AG09309 (cell line): ENCODE results near the gene HAUS1.

ENCODE experiments used
- DNase-seq: peaks from one replicate; pipeline ENCODE4 v3.0.0-alpha.2; 2010; ENCODE audit warnings: low read depth
- H3K4me3 ChIP-seq: 2 replicates; pipeline ENCODE4 v1.5.1; 2011; ENCODE audit warnings: mild to moderate bottlenecking, low read depth, low read length, moderate library complexity; ENCODE audit not compliant: control insufficient read depth
- CTCF ChIP-seq: IDR thresholded peaks from 2 replicates; pipeline ENCODE4 v1.5.1; 2011; ENCODE audit warnings: mild to moderate bottlenecking, low read depth, low read length, inconsistent platforms; ENCODE audit not compliant: insufficient read depth, control insufficient read depth; ENCODE audit errors: missing control alignments

Gene HAUS1

GRCh38 chr18:46062781-46063180 is 41.4 kb upstream of the HAUS1 start:
- no peak for TF ChIP-seq CTCF
- no peak overlapping the region for H3K4me3 ChIP-seq
- DNase-seq, result no peak

- DNase-seq, result no peak
- no peak for TF ChIP-seq CTCF
- H3K4me3 ChIP-seq, result no peak overlapping the region
These were observed 36.7 kb upstream of the HAUS1 start for GRCh38 chr18:46067438-46068007.

- DNase-seq, result no peak
- no peak overlapping the region for H3K4me3 ChIP-seq
- TF ChIP-seq CTCF, result no peak
These were observed 35.4 kb upstream of the HAUS1 start for GRCh38 chr18:46068763-46069162.

- TF ChIP-seq CTCF, result no peak
- no peak overlapping the region for H3K4me3 ChIP-seq
- no peak for DNase-seq
These were observed 34.7 kb upstream of the HAUS1 start for GRCh38 chr18:46069524-46069923.

GRCh38 chr18:46070232-46070631 is 34.0 kb upstream of the HAUS1 start:
- DNase-seq, result no peak

GRCh38 chr18:46070815-46071652 is 33.2 kb upstream of the HAUS1 start:
- DNase-seq, result no peak
- no peak for TF ChIP-seq CTCF
- peak overlapping the region; percentile 70 for H3K4me3 ChIP-seq

More at GRCh38 chr18:46070232-46070631, 34.0 kb upstream of the HAUS1 start:
- H3K4me3 ChIP-seq, result no peak overlapping the region
- TF ChIP-seq CTCF, result no peak
